HTR-8/SVneo (cell line): Measurements from ENCODE around the gene TUBA4A.

Experiments
- DNase-seq: peaks from one replicate; pipeline ENCODE4 v3.0.0; 2011; ENCODE audit warnings: low spot score, mixed read lengths; ENCODE audit not compliant: insufficient read length
- FAIRE-seq: peaks from 2 replicates; lab custom pipeline; 2011; peaks lifted over from hg19 to GRCh38; lab: Jason Lieb, UNC

The TUBA4A gene

DNA sequence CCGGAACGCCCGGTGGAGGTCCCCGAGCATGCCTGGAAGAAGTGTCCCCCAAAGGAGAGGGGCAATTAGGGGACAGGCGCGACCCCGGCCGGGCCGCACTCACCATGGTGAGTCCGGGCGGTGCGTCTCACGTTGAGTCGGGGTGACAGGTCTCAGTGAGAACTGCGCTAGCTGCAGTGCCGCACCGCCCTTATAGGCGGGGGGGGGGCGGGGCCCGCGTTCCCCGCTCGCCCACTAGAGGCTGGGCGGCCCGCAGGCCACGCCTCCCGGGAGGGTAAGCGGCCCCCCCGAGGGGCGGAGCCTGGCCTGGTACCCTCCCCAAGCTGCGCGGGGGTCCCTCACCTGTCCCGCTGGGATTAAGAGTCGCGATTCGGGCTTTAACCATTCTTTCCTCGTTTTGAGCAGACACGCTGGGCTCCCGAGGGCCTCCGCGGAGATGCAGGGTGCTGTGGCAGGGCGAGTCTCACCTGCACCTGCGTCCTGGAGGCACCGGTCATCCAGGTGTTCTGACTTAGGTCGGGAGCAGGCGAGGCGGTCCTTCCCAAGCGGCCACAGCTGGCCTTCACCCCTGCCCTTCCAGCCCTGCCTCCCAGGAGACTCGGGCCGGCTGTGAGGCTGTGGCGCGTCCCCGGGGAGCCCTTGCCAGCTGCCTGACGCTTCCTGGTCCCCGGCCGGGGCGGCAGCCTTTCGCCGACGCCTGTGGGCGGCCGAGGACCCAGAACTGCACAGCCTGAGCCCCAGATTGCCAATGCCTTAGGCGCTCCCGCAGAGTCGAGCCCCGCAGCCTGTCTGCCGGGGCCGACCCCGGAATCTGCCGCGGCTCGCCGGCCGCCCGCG lies at the start of gene TUBA4A:
TSS of gene TUBA4A (minus strand) at position 166 of the 837 bp plus-strand sequence. CDS start at position 106, 60 bp downstream.
- FAIRE-seq (no peak), DNase-seq (peak; percentile 67)

DNA sequence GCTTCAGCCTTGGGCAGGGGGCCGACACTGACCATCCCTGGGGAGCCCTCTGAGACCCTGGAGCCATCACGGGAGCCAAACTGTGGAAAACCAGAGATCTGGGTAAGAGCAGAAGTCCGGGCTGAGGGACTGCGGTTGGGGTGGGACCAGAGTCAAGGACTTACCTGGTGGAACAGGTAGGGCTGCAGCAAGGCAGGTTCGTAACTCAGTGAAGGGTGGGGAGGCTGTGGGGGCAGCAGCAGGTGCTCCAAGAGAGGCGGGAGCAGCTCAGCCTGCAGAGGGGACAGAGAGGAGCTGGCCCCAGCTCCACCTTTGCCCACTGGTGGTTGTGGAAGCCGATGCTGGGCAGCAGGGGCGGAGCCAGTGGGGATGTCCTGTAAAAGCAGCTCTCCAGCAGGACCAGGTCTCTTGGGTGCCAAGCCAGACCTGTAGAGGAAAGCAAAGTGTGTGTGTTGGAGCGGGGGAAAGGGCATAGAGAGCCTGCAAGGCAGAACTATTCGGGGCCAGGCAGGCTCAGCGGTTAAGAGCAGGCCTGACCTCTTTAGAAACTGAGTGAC lies 48.8 kb upstream of the TUBA4A start:
- FAIRE-seq (no peak), DNase-seq (no peak)

DNA sequence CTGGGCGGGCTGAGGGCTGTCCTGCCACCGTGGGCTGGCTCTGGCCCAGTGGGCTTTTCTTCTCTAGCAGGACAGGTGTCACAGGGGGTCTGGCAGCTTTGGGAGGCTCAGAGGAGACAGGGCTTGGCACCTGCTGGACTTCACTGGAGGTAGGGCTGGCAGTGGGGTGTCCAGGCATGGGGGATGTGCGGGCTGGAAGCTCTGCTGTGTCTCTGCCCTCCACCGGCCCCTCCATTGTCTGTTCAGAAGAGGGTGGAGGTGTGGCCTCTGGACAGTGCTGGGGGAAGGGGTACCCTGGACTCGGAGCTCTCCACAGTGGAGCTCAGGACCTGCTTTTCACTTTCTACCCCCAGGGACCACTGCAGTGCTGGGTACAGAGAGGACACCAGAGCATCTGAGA lies 46.3 kb upstream of the TUBA4A start:
- DNase-seq, result no peak
- no peak for FAIRE-seq

DNA sequence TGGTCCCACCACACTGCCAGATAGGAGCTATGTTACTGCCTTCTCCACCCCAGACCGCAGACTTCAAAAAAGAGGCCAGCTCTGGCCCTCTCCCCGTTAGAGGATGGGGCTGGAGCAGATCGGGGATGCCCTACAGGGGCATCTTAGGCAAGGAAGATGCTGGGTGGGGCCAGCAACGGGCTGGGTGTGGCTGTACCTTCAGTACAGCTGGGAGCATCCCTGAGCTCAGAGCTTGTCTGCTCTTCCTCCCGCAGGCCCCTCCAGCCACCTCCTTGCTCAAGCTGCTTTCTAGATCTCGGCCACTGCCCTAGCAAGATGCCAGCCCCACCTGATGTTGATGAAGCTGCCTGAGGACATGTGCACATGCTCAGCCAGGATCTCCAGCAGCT lies 45.6 kb upstream of the TUBA4A start:
- DNase-seq (no peak), FAIRE-seq (no peak)

DNA sequence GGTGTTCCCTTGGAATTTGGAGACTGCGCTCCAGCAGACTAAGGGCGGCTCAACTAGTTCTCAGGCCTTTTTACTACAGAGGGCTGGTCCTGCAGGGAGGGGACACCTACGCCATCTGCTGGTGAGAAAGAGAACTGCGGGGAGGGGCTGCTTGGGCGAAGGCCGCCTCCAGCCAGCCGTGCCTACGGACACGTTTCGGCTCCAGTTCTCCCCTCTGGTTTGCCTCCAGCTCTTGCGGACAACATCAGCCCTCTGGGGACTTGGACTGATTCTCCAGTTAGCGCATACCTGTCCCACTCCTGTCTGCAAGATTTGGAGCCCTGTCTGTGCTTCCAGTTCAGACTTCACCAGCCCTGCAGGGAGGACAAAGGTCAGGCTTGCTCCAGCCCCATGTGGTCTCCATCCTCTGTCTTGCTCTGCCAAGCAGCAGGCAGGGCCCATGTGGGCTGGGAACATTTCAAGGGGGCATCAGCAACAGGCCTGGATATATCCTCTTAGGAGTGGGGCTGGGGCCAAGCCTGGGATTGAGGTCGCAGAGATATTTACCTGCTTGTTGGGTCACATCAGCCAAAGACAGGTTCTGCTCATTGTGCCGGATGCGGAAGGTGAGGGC lies 45.1 kb upstream of the TUBA4A start:
- FAIRE-seq, result peak; percentile 55
- DNase-seq, result peak; percentile 90

DNA sequence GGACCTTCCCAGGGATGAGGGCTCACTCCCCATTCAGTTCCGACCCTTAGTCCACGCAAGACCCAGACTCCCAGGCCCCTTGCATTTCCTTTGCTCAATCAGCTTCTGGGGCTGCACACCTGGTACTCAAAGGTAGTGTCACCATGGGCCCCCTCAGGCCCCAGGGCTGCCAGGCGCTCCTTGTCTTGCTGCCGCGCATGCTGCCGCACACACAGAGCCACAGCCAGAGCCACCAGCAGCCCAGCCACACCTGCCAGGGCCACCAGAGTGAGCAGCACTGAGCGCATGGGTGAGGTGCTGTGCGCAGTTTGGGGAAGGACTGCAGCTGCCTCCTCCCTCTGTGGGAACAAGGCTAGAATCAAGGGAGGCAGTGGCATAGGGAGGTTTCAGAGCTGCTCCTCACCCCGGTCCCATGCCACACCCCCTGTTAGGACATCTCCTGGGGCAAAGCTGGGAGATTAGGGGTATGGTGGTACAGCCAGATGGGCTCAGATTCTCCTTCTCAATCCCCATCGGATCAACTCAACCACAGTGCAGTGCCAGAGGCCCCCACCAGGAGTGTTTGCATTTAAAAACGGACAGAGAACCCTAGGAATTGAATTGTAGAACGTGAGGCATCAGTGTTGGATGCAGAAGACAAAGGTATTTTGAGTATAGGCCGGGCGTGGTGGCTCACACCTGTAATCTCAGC lies 44.2 kb upstream of the TUBA4A start:
- DNase-seq, result no peak
- FAIRE-seq, result no peak

DNA sequence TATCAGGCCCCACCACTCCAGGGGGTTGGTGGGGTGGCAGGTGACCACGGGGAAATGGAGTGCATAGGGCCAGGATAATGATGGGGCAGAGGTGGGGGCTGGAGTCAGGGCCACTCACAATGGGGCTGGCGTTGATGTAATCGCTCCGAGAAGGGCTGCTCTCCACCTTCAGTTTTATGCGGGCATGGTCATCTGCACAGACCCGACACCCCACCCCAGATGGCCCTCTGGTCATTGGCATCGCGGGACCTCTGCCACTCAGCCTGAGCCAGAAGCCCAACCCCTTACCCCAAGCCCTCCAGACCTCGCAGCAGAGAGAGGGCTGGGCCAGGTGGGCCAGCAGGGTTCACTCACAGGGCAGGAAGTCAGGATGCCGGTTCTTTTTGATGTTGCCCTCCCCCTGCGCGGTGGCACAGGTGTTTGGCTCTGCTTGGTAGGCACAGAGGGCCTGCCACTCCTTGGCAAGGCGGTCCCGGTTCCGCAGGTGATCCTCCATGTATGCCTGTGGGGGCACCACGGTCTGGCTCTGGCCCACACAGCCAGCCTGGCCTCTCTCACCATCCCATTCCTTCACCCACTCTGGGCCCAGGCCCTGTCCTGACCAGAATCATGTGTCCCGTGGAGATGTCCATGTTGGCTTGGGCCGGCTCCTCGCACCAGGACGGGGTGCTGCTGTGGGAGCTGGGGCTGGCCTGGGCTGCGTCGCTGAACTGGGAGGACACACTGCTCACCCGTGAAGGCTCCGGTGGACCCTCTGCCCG lies 43.1 kb upstream of the TUBA4A start:
- DNase-seq (no peak), FAIRE-seq (no peak)

DNA sequence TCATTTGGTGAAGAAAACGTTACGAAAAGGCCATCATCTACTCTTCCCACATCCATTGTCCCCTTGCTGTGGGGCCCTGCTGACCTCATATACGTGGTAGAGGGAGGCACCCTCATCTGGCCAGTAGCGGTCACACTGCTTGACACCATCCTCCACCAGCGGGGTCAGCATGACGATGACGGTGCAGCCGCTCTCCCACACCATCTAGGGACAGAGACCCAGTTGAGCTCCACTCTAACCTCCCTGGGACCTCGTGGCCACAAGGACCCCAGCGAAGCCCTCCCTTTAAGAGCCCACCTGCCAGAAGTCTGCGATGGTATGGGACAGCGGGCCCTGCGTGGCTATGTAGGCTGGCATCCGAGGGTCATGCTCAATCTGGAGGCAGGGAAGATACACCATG lies 42.4 kb upstream of the TUBA4A start:
- DNase-seq (no peak), FAIRE-seq (no peak)

DNA sequence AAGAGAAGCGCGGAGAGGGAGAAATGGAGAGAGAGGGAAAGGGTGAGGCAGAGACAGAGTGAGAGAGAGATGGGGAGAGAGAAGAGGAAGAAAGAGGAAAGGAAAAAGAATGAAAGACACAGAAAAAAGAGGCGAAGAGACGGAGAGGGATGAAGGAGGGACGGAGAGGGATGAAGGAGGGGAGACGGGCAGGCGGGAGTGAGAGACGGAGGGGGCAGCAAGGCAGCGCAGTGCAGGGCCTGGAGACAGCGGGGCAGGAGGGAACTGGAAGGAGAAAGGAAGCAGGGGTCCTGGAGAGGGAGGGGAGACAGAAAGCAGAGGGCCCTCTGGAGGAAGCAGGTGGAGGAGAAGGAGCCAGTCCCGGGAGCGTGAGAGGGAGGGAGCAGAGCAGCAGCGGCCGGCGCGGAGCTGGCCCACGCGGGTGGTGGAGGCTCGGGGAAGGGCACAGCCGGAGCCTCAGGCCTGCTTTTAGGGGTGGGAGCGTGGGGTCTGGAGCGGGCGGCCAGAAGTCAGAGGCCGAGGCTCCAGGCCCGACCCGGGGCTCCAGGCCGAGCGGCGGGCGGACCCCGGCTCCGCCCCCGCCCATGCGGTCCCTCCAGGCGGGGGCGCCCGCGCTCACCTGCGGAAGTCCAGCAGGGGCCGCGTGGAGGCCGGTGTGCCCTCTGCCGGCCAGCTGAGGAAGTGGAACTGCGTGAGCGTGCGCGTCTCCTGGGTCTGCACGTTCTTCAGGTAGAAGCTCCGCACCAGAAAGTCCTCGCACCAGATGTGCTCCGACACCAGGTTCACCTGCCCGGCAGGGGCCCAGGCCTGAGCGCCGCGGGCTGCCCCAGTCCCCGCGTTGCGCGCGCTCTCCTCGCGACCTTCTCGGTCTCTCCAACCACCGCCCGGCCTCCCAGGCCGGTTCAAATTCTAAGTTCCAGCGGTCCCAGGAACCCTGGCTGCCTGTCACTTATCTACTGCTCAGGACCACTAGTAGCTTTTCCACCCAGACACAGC lies 40.9 kb upstream of the TUBA4A start:
- peak; percentile 84 for FAIRE-seq
- DNase-seq, result peak; percentile 90

DNA sequence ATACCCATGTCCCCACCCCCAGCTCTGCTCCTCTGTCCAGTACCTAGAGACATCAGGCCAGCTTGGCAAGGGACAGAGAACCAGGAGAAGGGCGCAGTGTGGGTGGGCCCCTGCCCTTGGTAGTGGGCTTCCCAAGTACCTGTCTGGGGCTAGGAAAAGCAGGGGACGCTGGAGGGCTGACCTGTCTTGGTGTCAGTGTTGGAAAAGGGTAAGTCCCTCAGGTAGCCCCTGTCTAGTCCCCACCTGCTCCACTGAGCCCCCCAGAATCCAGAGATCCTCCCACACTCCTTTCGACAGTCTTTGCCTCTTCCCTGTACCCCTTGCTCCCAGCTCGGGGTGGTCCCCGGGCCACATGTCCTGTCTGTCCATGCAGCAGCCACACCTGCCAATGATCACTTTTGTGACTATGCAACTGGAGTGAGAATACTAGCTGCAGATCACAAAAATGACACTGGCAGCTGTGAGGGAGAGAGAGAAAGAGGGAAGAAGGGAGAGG lies 40.1 kb upstream of the TUBA4A start:
- FAIRE-seq (no peak), DNase-seq (no peak)

DNA sequence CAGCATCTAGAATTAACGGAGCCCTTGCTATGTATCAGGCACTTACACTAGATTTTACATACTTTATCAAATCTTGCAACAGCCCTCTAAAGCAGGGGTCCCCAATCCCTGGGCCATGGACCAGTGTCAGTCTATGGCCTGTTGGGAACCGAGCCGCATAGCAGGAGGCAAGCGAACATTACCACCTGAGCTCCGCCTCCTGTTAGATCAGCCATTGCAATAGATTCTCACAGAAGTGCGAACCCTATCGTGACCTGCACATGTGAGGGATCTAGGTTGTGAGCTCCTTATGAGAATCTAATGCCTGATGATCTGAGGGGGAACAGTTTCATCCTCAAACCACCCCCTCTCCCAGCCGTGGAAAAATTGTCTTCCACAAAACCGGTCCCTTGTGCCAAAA lies 38.9 kb upstream of the TUBA4A start:
- no peak for DNase-seq
- no peak for FAIRE-seq

DNA sequence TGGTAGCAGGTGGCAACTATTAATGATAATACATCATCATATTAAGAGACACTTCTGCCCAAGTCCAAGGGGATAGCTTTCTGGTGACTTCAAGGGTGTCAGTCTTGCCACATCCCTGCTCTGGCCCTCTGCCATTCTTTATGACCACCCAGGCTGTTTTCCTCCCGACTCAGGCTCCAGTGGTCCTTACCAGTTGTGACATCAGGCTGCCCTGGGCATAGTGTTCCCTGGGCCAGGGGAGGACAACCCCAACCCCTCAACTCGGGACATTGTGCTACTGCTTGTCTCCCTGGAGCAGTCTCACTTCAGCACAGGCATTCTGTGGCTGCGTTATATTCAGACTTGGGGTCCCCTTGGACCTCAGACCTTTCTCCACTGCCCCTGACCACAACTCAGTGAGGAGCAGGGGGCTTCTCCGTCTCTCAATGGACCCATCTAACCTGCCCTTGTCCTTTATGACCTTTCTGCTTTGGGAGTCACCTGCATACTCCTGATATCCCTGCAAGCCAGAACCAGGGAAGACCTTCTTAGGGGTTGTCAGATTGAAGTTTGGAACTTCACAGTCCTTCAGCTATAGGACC lies 38.3 kb upstream of the TUBA4A start:
- FAIRE-seq (no peak), DNase-seq (no peak)

DNA sequence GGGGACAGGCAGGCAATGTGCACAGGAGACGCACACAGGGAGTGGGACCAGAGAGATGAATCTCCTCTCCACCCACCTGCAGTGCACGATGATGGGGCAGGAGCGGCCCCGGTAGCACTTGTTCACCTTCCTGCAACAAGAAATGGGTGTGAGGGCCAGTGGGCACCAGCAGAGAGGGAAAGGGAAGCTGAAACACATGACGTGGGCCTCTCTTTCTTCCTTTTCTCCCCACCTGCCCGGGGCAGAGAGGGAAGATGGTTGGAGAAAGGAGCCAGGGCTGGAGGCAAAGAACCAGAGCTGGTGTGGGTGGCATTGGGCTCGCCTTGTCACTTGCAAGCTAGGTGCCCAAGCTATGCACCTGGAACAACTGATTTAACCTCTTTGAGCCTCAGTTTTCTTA lies 37.7 kb upstream of the TUBA4A start:
- DNase-seq (no peak), FAIRE-seq (no peak)

DNA sequence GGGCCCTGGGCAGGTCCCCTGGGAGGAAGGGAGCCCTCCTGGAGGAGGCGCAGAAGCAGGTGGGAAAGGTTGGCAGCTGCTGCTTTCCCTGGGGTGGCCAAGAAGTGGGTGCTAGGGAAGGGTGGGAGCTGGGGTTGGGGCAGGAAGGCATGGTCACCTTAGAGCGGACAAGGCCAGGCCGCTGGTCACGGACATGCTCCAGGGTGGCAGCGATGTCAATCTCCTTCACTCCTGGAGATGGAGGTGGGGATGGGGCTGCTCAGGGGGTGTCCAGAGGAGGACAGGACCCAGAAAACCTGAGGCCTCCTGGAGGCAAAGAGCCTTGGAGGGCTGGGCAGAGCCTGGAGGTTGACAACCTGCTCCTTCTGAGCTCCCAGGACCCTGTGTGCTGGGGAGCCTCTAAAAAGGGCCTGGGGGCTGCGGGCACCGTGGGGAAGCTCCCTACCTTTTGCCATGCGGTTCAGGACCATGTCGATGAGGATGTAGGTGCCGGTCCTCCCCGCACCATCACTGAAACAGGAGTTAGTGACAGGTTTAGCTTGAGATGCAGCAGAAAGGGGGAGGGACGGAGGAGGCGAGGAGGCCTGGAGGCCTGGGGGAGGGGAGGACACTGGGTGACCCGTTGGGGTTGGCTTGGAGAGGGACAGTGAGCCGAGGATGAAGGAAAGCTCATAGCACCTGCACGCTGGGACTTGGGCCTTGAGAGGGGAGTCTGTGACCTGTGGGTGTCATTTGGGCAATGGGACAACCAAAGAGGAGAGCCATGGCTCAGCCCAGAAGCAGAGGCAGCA lies 36.9 kb upstream of the TUBA4A start:
- no peak for FAIRE-seq
- no peak for DNase-seq

DNA sequence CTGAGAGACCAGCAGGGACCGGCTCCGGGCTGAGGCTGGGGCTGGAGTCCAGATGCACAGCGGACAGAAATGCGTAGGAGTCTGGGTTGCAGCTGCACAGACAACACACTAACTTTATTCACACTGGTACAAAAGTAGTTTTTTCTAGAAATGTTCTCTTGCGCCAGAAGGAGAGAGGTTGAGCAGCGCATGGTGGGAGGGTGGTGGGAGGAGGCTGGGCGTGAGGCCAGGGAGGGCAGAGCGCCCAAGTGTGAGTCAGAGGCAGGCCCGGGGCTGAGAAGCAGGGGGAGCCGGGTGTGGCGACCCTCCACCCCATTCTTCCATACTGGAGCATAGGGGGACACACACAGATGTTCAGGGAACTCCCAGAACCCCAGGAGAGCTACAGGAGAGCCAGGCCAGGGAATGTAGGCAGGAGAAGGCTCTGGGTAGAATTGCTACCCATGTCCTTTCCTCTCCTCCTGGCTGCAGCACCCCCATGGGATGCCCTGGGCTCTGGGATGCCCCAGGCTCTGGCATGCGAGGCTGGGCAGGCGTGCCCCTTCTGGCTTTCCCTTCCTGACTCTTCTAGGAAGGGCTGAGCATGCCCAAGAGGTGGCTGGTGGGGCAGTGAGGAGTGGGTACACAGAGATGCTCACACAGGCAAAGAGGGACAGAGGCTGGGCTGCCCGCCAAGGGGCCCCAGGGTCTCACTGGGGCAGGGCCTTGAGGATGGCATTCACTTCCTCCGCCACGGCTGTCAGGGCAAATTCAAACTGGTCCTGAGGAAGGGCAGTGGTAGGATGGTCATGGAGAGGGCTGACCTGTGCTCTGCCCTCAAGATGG lies 36.0 kb upstream of the TUBA4A start:
- DNase-seq (peak; percentile 51), FAIRE-seq (peak; percentile 42)

DNA sequence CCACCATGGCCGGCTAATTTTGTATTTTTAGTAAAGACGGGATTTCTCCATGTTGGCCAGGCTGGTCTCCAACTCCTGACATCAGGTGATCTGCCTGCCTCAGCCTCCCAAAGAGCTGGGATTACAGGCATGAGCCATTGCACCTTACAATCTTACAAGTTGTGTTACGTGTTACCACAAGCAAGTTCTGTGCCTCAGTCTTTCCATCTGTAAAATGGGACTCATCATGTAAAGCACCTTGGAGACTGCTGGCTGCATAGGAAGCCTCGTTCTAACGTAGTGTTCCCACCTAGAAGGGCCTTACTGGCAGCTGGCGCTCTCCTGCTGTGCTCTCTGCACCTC lies 35.4 kb upstream of the TUBA4A start:
- no peak for FAIRE-seq
- no peak for DNase-seq
